ENCODE results near the gene ATG9B. TPM values are rescaled to one million over a fixed set of nuclear protein-coding genes. Genes with fewer than 3 reads are reported as not detected.

Gene ATG9B
- total RNA-seq, 1 experiment from 2014 or later, result 2.1 TPM

GRCh38 chr7:151008511-151009323 lies 15.6 kb downstream of the ATG9B start:
- POLR2A ChIA-PET, result interaction anchor here (0.7 to 1.5 kb wide), 7 partner anchors 10 to 132 kb away, joined by 3 to 4 read pairs (median 3); partner anchors contain the start of genes ABCB8 and ATG9B
- intact Hi-C loops (cut with micrococcal nuclease), result loop anchor here (1.0 kb wide), 2 partner anchors 30 to 103 kb away; partner anchors contain the start of gene KCNH2
- H3K36me3 ChIP-seq (ENCODE audit: control insufficient read depth in 1 of 2, insufficient read depth in 2 of 2, low read length in 2 of 2), result no peaks in the 10 kb centered on the region
- H3K27ac ChIP-seq (ENCODE audit: low read depth, low read length), result peak overlapping the region; percentile 71
- no peaks in the 10 kb centered on the region for H3K9me3 ChIP-seq (ENCODE audit: control insufficient read depth in 1 of 2, insufficient read depth in 1 of 2, low read depth in 1 of 2, low read length in 2 of 2)
- no peaks in the 10 kb centered on the region for H4K20me1 ChIP-seq (ENCODE audit: insufficient read depth)
- peak; percentile 87 for DNase-seq (ENCODE audit: low read depth, low spot score)
- TF ChIP-seq CBX3 (IDR thresholded peaks at IDR 0.05; ENCODE audit: low read depth) (no peak), RAD21 (IDR thresholded peaks at IDR 0.05; ENCODE audit: low read depth) (no peak), TCF7L2 (IDR thresholded peaks at IDR 0.05; ENCODE audit: borderline replicate concordance, extremely low read depth, insufficient read depth, insufficient read length) (peak; percentile 76), CEBPB (IDR thresholded peaks at IDR 0.05; ENCODE audit: low read depth) (no peak), ZFX (IDR thresholded peaks at IDR 0.05) (peak; percentile 92), POLR2A (IDR thresholded peaks at IDR 0.05; ENCODE audit: borderline replicate concordance, extremely low read depth, insufficient read depth, insufficient read length) (peak; percentile 83), POLR2AphosphoS5 (IDR thresholded peaks at IDR 0.05; ENCODE audit: low read depth, low read length) (peak; percentile 85), ELF1 (IDR thresholded peaks at IDR 0.05; ENCODE audit: borderline replicate concordance, low read depth) (no peak), YY1 (IDR thresholded peaks at IDR 0.05; ENCODE audit: extremely low read depth, insufficient replicate concordance, low read depth, low read length) (peak; percentile 66), MAX (IDR thresholded peaks at IDR 0.05) (no peak), CTCF (IDR thresholded peaks at IDR 0.05 in 2 of 3, conservative IDR thresholded peaks at IDR 0.05 in 1 of 3; ENCODE audit: borderline replicate concordance in 1 of 3, insufficient read depth in 1 of 3, low read depth in 2 of 3, low read length in 2 of 3) (peak in 2 of 3 experiments; percentile 85 to 94; a peak in 4 of 6 replicates), ZBTB33 (IDR thresholded peaks at IDR 0.05; ENCODE audit: extremely low read depth, insufficient replicate concordance, low read length) (no peak), ZNF274 (IDR thresholded peaks at IDR 0.05; ENCODE audit: low read depth, low read length) (no peak)
- H3K4me2 ChIP-seq (ENCODE audit: low read length), result peak overlapping the region; percentile 94
- H3K4me3 ChIP-seq (replicated peaks in 1 of 2; ENCODE audit: low read depth in 1 of 2, low read length in 2 of 2), result peak overlapping the region; percentile 72 to 73
- H3K9me2 ChIP-seq (ENCODE audit: insufficient read depth), result no peaks in the 10 kb centered on the region
- H3K4me1 ChIP-seq (ENCODE audit: control insufficient read depth in 1 of 2, insufficient read depth in 2 of 2, low read length in 2 of 2), result peaks cover 16 to 51% of the 10 kb centered on the region in 2 experiments; a peak in 3 of 4 replicates
- BruUV-seq (replicated peaks), result no TSS peak
- H2AFZ ChIP-seq (ENCODE audit: low read depth, low read length, poor library complexity, severe bottlenecking), result peak overlapping the region; percentile 75
- H3K79me2 ChIP-seq (ENCODE audit: insufficient read depth, low read length), result peaks cover 4% of the 10 kb centered on the region; the same call in 1 of the 2 replicates
- CTCF ChIA-PET, result interaction anchor here (0.7 to 5.4 kb wide), 21 partner anchors 8 to 230 kb away, joined by 3 to 59 read pairs (median 5); partner anchors contain the start of genes ABCB8, ATG9B and TMUB1
- peak; percentile 86 for ATAC-seq
- RAD21 ChIA-PET (ENCODE audit: low non-redundant PET in 1 of 2, low total read pairs in 2 of 2, uncharacterized antibody in 2 of 2, unreplicated experiment in 2 of 2), result interaction anchor here in 1 of 2 experiments (0.6 to 1.7 kb wide), 4 partner anchors 10 to 103 kb away, joined by 3 to 5 read pairs (median 3); no protein-coding TSS in a partner anchor
- H3K27me3 ChIP-seq (ENCODE audit: insufficient read depth, low read length), result no peaks in the 10 kb centered on the region
- peak overlapping the region; percentile 81 for H3K9ac ChIP-seq (ENCODE audit: low read length)
